ENCODE data around the gene ZBP1.

ZBP1 gene

DNA sequence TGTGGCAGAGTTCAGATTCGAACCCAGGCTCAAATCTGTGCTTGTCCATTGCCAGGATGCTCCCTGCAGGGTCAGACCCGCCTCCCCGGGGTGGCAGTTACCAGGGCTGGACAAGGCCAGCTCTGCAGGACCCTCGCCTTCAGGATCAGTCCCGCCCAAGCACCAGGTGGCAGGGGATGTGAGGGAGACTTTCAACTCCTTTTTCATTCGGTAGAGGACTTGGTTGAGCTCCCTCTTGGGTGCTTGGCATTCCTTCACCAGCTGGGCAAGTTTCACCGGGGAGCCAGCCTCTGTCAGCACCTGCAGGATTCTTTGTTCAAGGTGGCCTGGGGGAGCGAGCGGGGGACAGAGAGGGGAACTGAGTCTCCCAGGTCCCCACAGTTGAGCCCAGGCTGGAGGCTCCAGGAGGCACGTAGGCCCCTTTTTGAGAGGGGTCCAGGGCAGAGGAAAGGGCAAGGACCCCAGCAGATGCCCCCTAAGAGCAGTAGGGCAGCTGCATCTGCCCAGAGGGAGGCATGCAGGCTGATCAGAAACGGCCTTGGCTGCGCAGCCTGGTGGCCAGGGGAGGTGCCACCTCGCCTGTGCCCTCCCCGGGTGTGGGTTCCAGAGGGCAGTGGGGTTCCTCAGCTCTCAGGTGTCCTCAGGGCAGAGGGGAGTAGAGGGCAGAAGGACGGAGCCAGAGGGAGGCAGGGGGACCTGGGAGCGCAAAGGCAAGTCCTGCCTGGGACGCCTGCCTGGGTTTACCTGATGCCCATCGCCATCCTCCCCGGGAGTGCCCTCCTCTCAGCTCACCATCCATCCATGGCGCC, 3.9 kb downstream of the ZBP1 start:
- DNase-seq: no peak

- DNase-seq: no peak
Observed at GRCh38 chr20:57615445-57615811, 4.8 kb downstream of the ZBP1 start.

DNA sequence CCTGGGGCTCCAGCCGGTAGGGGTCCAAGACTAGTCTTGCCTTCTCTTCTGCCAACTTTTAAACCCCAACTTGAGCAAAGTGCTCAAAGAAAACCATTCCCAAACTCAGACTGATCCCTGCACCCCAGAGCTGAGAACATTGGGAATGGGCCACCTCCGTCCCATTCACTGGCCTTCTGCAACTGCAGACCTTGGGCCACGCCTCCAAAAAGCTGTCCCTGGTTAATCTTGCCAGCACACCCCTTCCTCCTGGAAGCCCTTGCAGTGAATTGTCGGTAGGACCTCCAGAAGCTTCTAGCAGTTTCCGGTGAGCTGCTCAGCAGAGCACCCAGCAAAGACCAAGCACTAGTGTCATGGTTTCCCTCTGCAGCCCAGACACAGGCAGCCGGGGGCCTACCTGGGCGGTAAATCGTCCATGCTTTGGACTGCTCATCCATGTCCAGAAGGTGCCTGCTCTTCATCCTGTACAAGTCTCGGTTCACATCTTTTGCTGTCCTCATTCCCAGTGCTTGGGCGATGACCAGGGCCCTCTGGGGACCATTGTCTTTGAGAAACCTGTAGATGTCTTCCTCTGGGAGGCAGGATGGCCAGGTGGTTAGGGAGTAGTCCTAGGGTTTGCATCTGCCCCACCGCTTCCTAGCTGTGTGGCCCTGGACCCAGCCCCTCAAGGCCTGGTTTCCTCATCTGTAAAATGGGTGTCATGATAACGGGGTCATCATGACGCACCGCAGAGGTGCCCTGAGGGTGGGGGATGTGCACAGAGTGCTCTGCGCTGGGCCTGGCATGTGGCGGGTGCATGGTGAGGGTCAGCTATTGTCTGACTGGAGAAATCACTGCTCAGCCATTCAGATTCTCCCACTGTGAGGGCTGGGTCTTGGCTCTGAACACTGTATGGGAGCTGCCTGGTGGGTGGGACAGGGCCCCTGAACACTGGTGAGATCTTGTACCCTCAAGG, 5.5 kb downstream of the ZBP1 start:
- DNase-seq: no peak

DNA sequence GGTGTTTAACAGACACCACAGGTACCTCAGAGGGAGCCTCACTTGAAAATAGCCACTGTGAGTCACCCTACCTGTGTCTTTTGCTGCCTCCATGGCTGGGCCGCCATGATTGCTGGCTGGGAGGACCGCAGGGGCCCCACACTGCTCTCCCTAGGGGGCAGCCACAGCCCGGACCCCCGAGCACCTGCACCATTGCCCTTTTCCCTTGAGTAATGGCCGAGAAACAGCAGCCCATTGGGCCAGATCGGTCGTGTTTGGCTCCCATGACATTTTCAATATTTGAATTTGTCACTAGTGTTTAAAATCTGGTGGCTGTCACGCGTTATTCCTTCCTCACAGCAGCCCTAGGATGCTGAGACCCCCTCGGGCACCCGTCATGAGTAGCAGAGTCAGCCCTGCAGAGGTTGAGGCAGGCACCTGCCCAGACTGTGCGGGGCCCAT, 6.7 kb downstream of the ZBP1 start:
- no peak for DNase-seq

GRCh38 chr20:57612916-57613315, 7.3 kb downstream of the ZBP1 start:
- no peak for DNase-seq

DNA sequence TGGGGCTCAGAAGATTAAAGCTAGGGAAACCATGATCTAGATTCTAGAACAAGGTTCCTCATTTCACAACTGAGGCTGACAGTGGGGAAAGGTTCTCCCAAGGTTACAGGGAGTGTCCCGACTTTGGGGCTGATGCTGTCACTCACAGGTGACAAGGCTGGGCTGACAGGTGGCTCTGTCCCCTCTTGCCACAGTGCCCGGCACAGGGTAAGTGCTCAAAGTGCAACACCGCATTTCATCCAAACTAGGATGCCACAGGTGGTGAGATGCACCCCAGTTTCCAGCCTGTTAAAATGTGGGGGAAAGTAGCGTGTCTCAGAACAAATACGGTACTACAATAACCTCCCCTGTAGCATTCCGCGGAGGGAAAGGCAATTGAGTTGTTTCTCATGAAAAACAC, 7.8 kb downstream of the ZBP1 start:
- no peak for DNase-seq

DNA sequence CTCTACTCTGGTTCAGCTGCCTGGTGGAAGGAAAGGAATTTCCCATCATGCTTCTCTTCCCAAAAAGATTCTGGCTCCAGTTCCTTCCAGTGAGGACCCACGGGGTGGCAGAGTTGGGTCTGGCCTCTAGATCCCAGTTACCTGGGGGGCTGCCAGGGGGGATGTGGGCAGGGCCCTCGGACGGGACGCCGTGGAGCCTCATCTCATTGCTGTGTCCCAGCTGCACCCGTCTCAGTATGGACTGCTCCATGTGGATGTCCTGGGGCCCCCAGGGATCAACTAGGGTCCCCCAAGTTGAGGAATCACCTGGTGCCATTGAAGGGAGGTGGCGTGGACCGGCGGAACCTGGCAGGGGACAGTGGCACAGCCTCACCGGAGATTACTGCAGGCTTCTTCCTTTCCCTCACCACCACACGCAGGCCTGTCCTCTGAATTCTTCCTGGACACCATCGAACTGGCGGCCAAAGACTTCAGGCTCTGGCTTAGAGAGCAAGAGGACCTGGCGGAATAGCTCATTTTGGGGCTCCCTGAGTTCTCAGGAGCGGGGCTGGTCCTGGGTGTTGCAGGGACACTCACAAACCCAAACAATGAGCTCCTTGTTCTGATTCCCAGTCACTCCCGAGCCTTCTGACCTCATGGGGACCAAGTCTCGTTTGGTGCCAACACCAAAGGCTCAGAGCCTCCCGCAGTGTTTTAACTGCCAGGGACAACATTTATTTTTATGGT, 8.5 kb downstream of the ZBP1 start:
- no peak for DNase-seq

DNA sequence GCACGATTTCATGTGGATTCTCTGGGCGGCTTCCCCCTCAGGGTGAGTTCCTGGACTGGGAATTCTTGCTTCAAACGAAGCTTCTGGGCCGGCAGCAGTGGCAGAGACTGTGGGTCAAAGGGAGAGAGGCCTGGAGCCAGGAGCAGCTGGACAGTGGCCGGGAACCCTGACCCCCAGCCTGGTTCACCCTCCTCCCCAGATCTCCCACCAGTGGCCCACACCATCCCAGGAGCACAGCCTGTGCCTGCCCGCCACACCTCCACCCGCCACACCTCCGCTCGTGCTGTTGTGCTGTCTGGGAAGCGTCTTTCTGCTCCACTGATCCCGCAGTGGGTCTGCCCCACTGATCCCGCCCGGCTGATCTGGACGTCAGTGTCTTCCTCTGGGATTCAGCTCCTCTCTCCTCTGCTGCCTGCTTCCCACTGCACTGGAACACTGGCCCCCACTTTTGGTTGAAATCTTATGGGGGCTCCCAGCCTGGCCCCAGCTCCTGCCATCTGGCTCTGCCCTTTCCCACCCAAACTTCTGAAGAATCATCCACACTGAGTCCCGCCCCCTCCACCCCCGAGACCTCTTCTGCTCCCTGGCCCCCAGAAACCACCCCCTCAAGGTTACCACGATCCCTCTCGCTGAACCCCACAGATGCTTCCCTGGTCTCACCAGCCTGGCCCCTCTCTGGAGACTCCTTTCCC, 9.8 kb downstream of the ZBP1 start:
- DNase-seq: no peak

- DNase-seq: no peak
Observed at GRCh38 chr20:57609842-57610167, 10.4 kb downstream of the ZBP1 start.

- DNase-seq: no peak
Observed at GRCh38 chr20:57609086-57609841, 11.0 kb downstream of the ZBP1 start.

DNA sequence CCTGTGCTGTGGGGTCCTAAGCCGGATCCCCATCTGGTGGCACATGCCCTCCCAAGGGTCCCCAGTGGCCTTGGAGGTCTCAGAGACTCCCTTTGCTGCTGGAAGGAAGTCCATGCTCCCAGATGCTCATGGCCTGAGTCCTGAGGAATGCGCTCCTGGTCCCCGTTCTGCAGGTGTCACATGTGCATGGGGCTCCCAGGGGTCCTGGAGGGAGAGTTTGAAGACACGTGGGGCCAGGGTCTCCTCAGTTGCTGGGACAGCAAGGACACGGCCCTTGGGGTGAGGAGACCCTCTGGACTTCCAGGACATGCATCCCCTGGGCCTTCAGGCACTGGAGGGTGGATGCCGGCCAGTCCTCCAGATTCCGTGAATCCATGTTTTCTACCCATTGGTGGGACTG, 11.7 kb downstream of the ZBP1 start:
- DNase-seq: no peak

DNA sequence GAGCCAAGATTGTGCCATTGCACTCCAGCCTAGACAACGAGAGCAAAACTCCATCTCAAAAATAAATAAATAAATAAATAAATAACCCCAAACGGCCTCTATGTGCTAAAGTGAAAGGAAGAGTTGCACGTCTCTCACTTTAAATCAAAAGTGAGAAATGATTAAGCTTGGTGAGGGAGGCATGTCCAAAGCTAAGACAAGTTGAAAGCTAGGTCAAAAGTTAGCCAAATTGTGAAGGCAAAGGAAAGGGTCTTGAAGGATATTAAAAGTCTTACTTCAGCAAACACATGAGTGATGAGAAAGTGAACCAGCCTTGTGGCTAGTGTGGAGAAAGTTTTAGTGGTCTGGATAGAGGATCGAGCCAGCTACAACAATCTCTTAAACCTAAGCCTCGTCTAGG, 14.3 kb downstream of the ZBP1 start:
- DNase-seq: no peak

DNA sequence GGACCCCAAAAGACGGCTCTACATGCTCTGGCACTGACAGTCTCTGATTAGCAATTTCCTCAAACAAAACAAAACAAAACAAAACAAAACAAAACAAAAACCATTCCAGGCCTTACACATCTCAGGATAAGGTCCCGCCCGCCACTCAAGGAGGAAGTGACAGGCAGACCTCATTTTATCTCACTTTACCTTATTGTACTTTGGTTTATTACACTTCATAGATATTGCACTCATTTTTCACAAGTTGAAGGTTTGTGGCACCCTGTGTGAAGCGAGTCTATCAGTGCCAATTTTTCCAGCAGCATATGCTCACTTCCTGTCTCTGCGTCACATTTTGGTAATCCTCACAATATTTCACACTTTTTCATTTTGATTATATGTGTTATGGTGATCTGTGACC, 15.2 kb downstream of the ZBP1 start:
- DNase-seq: no peak

- no peak for DNase-seq
Observed at GRCh38 chr20:57603120-57603519, 17.1 kb downstream of the ZBP1 start.

DNA sequence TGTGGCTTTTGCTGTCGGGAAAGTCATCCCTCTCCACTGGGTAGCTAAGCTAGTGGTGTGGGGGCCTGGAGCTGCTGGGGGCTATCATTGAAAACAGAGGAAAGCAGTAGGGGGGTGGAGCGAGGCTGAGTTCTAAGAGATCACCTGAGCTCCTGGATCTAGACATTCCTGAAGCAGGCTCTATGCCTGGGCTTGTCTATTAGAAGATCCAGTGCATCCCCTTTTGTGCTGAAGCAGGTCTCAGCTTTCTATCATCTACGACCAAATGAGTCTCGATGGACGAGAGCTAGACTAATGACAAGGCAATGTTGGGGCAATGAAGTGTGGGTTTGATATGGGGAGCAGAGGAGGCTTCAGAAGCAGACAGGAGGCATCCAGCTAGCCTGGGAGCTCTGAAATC, 18.5 kb downstream of the ZBP1 start:
- no peak for DNase-seq

DNA sequence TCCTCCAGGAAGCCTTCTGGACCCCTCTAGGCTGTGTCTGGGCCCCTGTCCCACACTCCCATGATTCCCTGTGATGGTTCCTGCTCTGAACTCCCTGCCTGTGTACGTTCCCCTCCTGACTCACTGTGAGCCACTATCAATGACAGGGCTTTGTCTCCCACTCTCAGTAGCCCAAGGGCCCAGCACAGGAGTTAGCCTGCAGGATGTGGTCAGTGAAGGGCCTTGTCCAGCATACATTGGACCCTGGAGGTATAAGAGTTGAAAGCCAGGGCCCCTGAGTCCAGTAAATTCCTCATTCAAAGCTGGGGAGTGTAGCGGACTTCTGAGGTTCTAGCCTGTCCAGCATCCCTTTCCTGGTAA, 19.0 kb downstream of the ZBP1 start:
- no peak for DNase-seq

DNA sequence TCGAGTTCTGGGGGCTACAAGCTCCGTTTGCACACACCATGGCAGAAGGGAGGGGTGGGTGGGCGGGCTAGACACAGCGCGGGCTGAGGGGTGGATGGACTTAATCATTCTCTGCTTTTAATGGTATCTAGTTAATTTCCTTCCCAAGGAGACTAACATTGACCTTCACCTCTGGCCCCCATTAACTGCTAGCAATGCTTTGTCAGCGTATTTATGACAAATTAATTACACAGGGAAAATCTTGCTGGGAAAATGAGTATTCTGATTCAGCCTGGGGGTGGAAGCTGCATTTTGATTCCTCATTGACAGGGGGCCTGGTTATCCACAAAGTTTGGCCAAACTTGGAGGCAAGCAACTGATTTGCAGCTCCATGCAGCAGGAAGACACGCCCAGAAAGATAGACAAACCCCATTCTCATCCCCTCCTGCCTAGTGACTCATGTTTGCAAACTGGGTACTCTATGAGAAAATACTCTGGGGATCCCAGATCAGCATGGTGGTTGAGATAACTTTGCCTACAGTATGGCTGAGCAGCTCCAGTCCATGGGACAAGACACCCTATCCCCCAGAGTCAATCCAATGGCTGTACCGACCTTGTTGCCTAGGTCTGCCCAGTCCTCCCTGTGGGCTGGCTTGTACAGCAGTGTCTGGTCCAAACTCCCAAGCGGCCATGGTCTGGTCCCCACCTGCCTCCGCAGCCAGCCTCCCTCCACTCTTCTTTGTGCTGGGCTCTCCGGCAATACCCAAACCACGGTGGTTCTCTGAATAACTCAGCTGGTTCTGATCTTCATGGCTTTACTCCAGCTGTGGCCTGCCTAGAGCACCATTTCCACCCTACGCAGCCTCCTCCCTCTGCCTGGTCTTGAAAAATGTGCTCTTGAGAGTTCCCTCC, 19.7 kb downstream of the ZBP1 start:
- no peak for DNase-seq

DNA sequence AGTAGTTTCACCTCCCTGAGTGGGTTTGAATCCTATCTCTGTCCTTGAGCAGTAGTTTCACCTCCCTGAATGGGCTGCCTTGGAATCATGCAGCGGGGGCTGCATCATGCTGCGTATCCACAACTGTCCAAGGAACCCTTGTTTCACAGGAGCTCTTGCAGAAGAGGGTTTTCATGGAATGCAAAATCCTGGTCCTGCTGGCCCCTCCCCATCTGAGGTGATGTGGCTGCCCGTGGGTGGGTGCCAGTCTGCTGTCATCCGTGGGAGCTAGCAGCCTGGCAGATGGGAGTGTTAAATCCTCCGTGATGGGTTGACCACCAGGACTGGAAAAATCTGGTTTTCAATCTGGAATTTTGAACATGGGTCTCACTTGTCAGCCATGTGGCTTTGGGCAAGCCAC, 21.7 kb downstream of the ZBP1 start:
- no peak for DNase-seq

- no peak for DNase-seq
Observed at GRCh38 chr20:57598060-57598459, 22.2 kb downstream of the ZBP1 start.

GRCh38 chr20:57596998-57597939, 23.0 kb downstream of the ZBP1 start:
- no peak for DNase-seq
